ENCODE results near the gene SLC22A23.

Gene SLC22A23

GRCh38 chr6:3293271-3294155 is 163.3 kb downstream of the SLC22A23 start:
- no peak for DNase-seq

- no peak for DNase-seq
Measured at GRCh38 chr6:3292431-3293197, 164.2 kb downstream of the SLC22A23 start.

GRCh38 chr6:3291987-3292386 is 164.9 kb downstream of the SLC22A23 start:
- no peak for DNase-seq

- DNase-seq: no peak
Measured at GRCh38 chr6:3291346-3291745, 165.5 kb downstream of the SLC22A23 start.

GRCh38 chr6:3290931-3291211 is 166.0 kb downstream of the SLC22A23 start:
- no peak for DNase-seq

- DNase-seq: no peak
Measured at GRCh38 chr6:3290149-3290930, 166.5 kb downstream of the SLC22A23 start.

- DNase-seq: no peak
Measured at GRCh38 chr6:3289664-3290055, 167.2 kb downstream of the SLC22A23 start.

- no peak for DNase-seq
Measured at GRCh38 chr6:3288711-3289663, 167.9 kb downstream of the SLC22A23 start.

GRCh38 chr6:3287976-3288707 is 168.7 kb downstream of the SLC22A23 start:
- no peak for DNase-seq

GRCh38 chr6:3287308-3287707 is 169.5 kb downstream of the SLC22A23 start:
- no peak for DNase-seq

GRCh38 chr6:3286641-3287171 is 170.1 kb downstream of the SLC22A23 start:
- no peak for DNase-seq

GRCh38 chr6:3285732-3286131 is 171.1 kb downstream of the SLC22A23 start:
- no peak for DNase-seq

GRCh38 chr6:3285049-3285639 is 171.7 kb downstream of the SLC22A23 start:
- DNase-seq: no peak

- DNase-seq: no peak
Measured at GRCh38 chr6:3284436-3284876, 172.4 kb downstream of the SLC22A23 start.

- no peak for DNase-seq
Measured at GRCh38 chr6:3283641-3284435, 173.0 kb downstream of the SLC22A23 start.

- DNase-seq: no peak
Measured at GRCh38 chr6:3283241-3283640, 173.6 kb downstream of the SLC22A23 start.

- DNase-seq: no peak
Measured at GRCh38 chr6:3282476-3283236, 174.2 kb downstream of the SLC22A23 start.

GRCh38 chr6:3281631-3282475 is 175.0 kb downstream of the SLC22A23 start:
- DNase-seq: no peak

Measured in activated CD4-positive, alpha-beta T cell treated with anti-CD3 and anti-CD28 coated beads, Interleukin-2, Interleukin-6, amounts not matched to agents 100 ng/mL and 50 ng/mL, durations not matched to agents 16 hours and 8 hours (primary cell).